H1 (cell line): Measurements from ENCODE around the gene PLSCR3. TPM values are rescaled to one million over a fixed set of nuclear protein-coding genes. Genes with fewer than 3 reads are reported as not detected.

ENCODE experiments used
- polyA plus RNA-seq, 7 experiments: library from polyadenylated mRNA; depleted of rRNA in 3 of 7; stranded (reverse) in 5 of 7; unstranded in 2 of 7; fragments of >200 nt in 5 of 7; fragments of 200-250 nt in 2 of 7; gene quantifications; 1 replicate in 5 of 7; 2 replicates in 1 of 7; 4 replicates in 1 of 7; pipeline versions ENCODE4 v1.2.1 to v1.2.3, GENCODE V29; 2011 to 2013; ENCODE audit warnings: missing spikeins in 2 of 7, mixed read lengths in 2 of 7
- total RNA-seq: library from RNA; stranded (reverse); fragmentation: NEBNext Ultra II Directional; extraction: Animal tissue kit (Norgen Biotek cat#: 25700); gene quantifications from 2 replicates; pipeline ENCODE4 v1.2.1, GENCODE V29; 2021

The PLSCR3 gene
- total and polyA plus RNA-seq, 2 of the 8 experiments (the other 6 are each of a cell fraction or from before 2014, with no cell fraction given): 36.1 to 38.7 TPM

Other genes with a start within 250 kb of the PLSCR3 start
Only the 30 nearest of the 38 such genes appear.
- 169 and 181 TPM in 2 replicates for gene ACADVL, start 174.6 kb downstream of the PLSCR3 start, total RNA-seq
- 231 and 317 TPM in 2 replicates for gene ACADVL, start 174.6 kb downstream of the PLSCR3 start, polyA plus RNA-seq (2011; rRNA removed)
- gene DVL2, start 160.0 kb downstream of the PLSCR3 start, total RNA-seq: 59.3 and 59.6 TPM in 2 replicates
- 19.0 and 29.7 TPM in 2 replicates for gene DVL2, start 160.0 kb downstream of the PLSCR3 start, polyA plus RNA-seq (2011; rRNA removed)
- gene PHF23, start 155.1 kb downstream of the PLSCR3 start, total RNA-seq: 62.8 and 65.1 TPM in 2 replicates
- 46.5 and 47.5 TPM in 2 replicates for gene PHF23, start 155.1 kb downstream of the PLSCR3 start, polyA plus RNA-seq (2011; rRNA removed)
- gene GABARAP, start 152.1 kb downstream of the PLSCR3 start, total RNA-seq: 252 and 265 TPM in 2 replicates
- 351 and 581 TPM in 2 replicates for gene GABARAP, start 152.1 kb downstream of the PLSCR3 start, polyA plus RNA-seq (2011; rRNA removed)
- gene CTDNEP1, start 142.8 kb downstream of the PLSCR3 start, total RNA-seq: 120 and 123 TPM in 2 replicates
- 106 and 114 TPM in 2 replicates for gene CTDNEP1, start 142.8 kb downstream of the PLSCR3 start, polyA plus RNA-seq (2011; rRNA removed)
- gene ELP5, start 142.3 kb downstream of the PLSCR3 start, total RNA-seq: 75.4 and 78.1 TPM in 2 replicates
- 107 and 117 TPM in 2 replicates for gene ELP5, start 142.3 kb downstream of the PLSCR3 start, polyA plus RNA-seq (2011; rRNA removed)
- gene CLDN7, start 132.0 kb downstream of the PLSCR3 start, total RNA-seq: 119 and 129 TPM in 2 replicates
- gene CLDN7, start 132.0 kb downstream of the PLSCR3 start, polyA plus RNA-seq (2011; rRNA removed): 118 and 196 TPM in 2 replicates
- gene SLC2A4, start 112.8 kb downstream of the PLSCR3 start, total RNA-seq: 5.7 and 6.4 TPM in 2 replicates
- gene SLC2A4, start 112.8 kb downstream of the PLSCR3 start, polyA plus RNA-seq (2011; rRNA removed): 6.9 and 10.6 TPM in 2 replicates
- gene YBX2, start 99.9 kb downstream of the PLSCR3 start, total RNA-seq: 27.6 and 30.5 TPM in 2 replicates
- 19.2 and 35.5 TPM in 2 replicates for gene YBX2, start 99.9 kb downstream of the PLSCR3 start, polyA plus RNA-seq (2011; rRNA removed)
- 1,158 and 1,172 TPM in 2 replicates for gene EIF5A, start 86.9 kb downstream of the PLSCR3 start, total RNA-seq
- 717 and 962 TPM in 2 replicates for gene EIF5A, start 86.9 kb downstream of the PLSCR3 start, polyA plus RNA-seq (2011; rRNA removed)
- gene GPS2, start 79.2 kb downstream of the PLSCR3 start, total RNA-seq: 67.0 and 74.8 TPM in 2 replicates
- gene GPS2, start 79.2 kb downstream of the PLSCR3 start, polyA plus RNA-seq (2011; rRNA removed): 152 and 203 TPM in 2 replicates
- 46.8 and 55.4 TPM in 2 replicates for gene NEURL4, start 65.2 kb downstream of the PLSCR3 start, total RNA-seq
- 29.6 and 39.9 TPM in 2 replicates for gene NEURL4, start 65.2 kb downstream of the PLSCR3 start, polyA plus RNA-seq (2011; rRNA removed)
- 45.1 and 49.2 TPM in 2 replicates for gene ACAP1, start 58.0 kb downstream of the PLSCR3 start, total RNA-seq
- gene ACAP1, start 58.0 kb downstream of the PLSCR3 start, polyA plus RNA-seq (2011; rRNA removed): 11.9 and 18.0 TPM in 2 replicates
- 8.7 and 9.2 TPM in 2 replicates for gene KCTD11, start 42.4 kb downstream of the PLSCR3 start, total RNA-seq
- gene KCTD11, start 42.4 kb downstream of the PLSCR3 start, polyA plus RNA-seq (2011; rRNA removed): 8.6 and 11.7 TPM in 2 replicates
- 0.38 TPM in 1 of 2 replicates, not detected in the other for gene TMEM95, start 39.4 kb downstream of the PLSCR3 start, total RNA-seq
- not detected in 2 replicates for gene TMEM95, start 39.4 kb downstream of the PLSCR3 start, polyA plus RNA-seq (2011; rRNA removed)
- gene TNK1, start 13.4 kb downstream of the PLSCR3 start, total RNA-seq: 7.6 and 8.7 TPM in 2 replicates
- gene TNK1, start 13.4 kb downstream of the PLSCR3 start, polyA plus RNA-seq (2011; rRNA removed): 9.5 and 13.4 TPM in 2 replicates
- gene TMEM256, start 9.6 kb upstream of the PLSCR3 start, total RNA-seq: 97.0 and 104 TPM in 2 replicates
- gene TMEM256, start 9.6 kb upstream of the PLSCR3 start, polyA plus RNA-seq (2011; rRNA removed): 350 and 405 TPM in 2 replicates
- gene NLGN2, start 13.3 kb upstream of the PLSCR3 start, total RNA-seq: 62.6 and 62.8 TPM in 2 replicates
- gene NLGN2, start 13.3 kb upstream of the PLSCR3 start, polyA plus RNA-seq (2011; rRNA removed): 21.2 and 45.6 TPM in 2 replicates
- gene SPEM1, start 25.8 kb upstream of the PLSCR3 start, total RNA-seq: not detected in 2 replicates
- gene SPEM1, start 25.8 kb upstream of the PLSCR3 start, polyA plus RNA-seq (2011; rRNA removed): 0.09 TPM in 1 of 2 replicates, not detected in the other
- not detected in 2 replicates for gene SPEM2, start 31.1 kb upstream of the PLSCR3 start, total RNA-seq
- 0.03 and 0.17 TPM in 2 replicates for gene SPEM2, start 31.1 kb upstream of the PLSCR3 start, polyA plus RNA-seq (2011; rRNA removed)
- gene SPEM3, start 34.3 kb upstream of the PLSCR3 start, total RNA-seq: not detected in 2 replicates
- 0.02 TPM in 1 of 2 replicates, not detected in the other for gene SPEM3, start 34.3 kb upstream of the PLSCR3 start, polyA plus RNA-seq (2011; rRNA removed)
- 11.2 and 12.2 TPM in 2 replicates for gene TMEM102, start 40.9 kb upstream of the PLSCR3 start, total RNA-seq
- gene TMEM102, start 40.9 kb upstream of the PLSCR3 start, polyA plus RNA-seq (2011; rRNA removed): 10.2 and 14.9 TPM in 2 replicates
- gene FGF11, start 45.0 kb upstream of the PLSCR3 start, total RNA-seq: 11.8 and 15.0 TPM in 2 replicates
- gene FGF11, start 45.0 kb upstream of the PLSCR3 start, polyA plus RNA-seq (2011; rRNA removed): 26.1 and 42.0 TPM in 2 replicates
- gene CHRNB1, start 50.5 kb upstream of the PLSCR3 start, total RNA-seq: 13.8 and 14.1 TPM in 2 replicates
- 28.2 and 33.6 TPM in 2 replicates for gene CHRNB1, start 50.5 kb upstream of the PLSCR3 start, polyA plus RNA-seq (2011; rRNA removed)
- 10.1 and 11.2 TPM in 2 replicates for gene ZBTB4, start 85.1 kb upstream of the PLSCR3 start, total RNA-seq
- gene ZBTB4, start 85.1 kb upstream of the PLSCR3 start, polyA plus RNA-seq (2011; rRNA removed): 5.9 and 8.1 TPM in 2 replicates
- gene SLC35G6, start 86.9 kb upstream of the PLSCR3 start, total RNA-seq: not detected in 2 replicates
- 0.05 TPM in 1 of 2 replicates, not detected in the other for gene SLC35G6, start 86.9 kb upstream of the PLSCR3 start, polyA plus RNA-seq (2011; rRNA removed)
- 150 and 157 TPM in 2 replicates for gene POLR2A, start 89.8 kb upstream of the PLSCR3 start, total RNA-seq
- gene POLR2A, start 89.8 kb upstream of the PLSCR3 start, polyA plus RNA-seq (2011; rRNA removed): 26.8 and 62.7 TPM in 2 replicates
- 5.5 and 7.2 TPM in 2 replicates for gene TNFSF12, start 154.5 kb upstream of the PLSCR3 start, total RNA-seq
- 9.6 and 15.8 TPM in 2 replicates for gene TNFSF12, start 154.5 kb upstream of the PLSCR3 start, polyA plus RNA-seq (2011; rRNA removed)
- 2.1 and 2.3 TPM in 2 replicates for gene TNFSF13, start 164.2 kb upstream of the PLSCR3 start, total RNA-seq
- gene TNFSF13, start 164.2 kb upstream of the PLSCR3 start, polyA plus RNA-seq (2011; rRNA removed): 2.6 and 3.1 TPM in 2 replicates
- gene SENP3, start 167.4 kb upstream of the PLSCR3 start, total RNA-seq: 80.3 and 86.2 TPM in 2 replicates
- 87.3 and 129 TPM in 2 replicates for gene SENP3, start 167.4 kb upstream of the PLSCR3 start, polyA plus RNA-seq (2011; rRNA removed)